ENCODE measurements around the gene STARD6.

DNA sequence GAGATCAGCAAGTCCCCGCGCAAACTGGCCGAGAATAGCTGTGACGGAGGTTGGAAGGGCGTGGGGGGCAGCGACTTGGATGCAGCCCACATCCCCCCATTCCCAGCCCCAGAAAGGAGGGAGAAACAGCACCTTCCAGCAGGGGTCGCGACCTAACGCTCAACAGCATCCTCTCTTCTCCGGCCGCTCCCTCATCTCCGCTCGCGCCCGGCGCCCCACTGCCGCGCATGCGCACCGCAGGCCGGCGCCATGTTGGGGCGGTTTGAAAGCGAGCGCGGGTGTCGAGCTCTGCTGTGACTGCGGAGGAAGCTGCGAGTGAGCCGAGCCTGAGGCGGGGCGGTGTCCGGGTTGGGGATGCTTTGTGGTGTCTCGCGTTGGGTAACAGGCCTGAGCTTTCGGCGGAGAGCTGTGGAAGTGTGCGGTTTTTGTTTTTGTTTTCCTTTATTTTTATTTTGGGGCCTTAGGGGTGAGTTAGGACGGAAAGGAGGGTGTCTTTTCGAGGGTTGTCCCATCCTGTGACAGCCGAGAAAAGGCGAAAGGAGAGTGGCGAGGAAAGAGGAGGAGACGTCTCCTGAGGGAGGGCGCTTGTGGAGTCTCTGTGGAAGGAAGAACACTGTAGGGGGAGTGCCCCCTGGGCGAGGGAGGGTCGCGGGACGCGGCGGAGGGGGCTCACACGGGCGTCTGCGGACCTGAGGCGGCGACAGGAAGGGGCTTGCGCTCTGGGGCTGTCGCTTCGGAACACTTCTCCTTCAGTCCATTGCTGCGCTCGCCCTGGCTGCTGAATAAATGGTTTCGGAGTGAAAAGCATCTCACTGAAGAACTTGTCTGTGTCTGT, at the start of gene STARD6, which contains the start of gene C18orf54:
- TF ChIP-seq JUND (IDR thresholded peaks at IDR 0.05) (no peak), MAX (IDR thresholded peaks at IDR 0.05) (no peak), CTCF (IDR thresholded peaks at IDR 0.05; ENCODE audit: low read depth, low read length, missing input control) (no peak), TAF1 (conservative IDR thresholded peaks at IDR 0.05) (no peak), FOXA1 (IDR thresholded peaks at IDR 0.05) (no peak), GABPA (IDR thresholded peaks at IDR 0.05 in 1 of 2, conservative IDR thresholded peaks at IDR 0.05 in 1 of 2) (no peak), ATF3 (IDR thresholded peaks at IDR 0.05) (no peak)
- TF ChIP-seq, protein P1, sequence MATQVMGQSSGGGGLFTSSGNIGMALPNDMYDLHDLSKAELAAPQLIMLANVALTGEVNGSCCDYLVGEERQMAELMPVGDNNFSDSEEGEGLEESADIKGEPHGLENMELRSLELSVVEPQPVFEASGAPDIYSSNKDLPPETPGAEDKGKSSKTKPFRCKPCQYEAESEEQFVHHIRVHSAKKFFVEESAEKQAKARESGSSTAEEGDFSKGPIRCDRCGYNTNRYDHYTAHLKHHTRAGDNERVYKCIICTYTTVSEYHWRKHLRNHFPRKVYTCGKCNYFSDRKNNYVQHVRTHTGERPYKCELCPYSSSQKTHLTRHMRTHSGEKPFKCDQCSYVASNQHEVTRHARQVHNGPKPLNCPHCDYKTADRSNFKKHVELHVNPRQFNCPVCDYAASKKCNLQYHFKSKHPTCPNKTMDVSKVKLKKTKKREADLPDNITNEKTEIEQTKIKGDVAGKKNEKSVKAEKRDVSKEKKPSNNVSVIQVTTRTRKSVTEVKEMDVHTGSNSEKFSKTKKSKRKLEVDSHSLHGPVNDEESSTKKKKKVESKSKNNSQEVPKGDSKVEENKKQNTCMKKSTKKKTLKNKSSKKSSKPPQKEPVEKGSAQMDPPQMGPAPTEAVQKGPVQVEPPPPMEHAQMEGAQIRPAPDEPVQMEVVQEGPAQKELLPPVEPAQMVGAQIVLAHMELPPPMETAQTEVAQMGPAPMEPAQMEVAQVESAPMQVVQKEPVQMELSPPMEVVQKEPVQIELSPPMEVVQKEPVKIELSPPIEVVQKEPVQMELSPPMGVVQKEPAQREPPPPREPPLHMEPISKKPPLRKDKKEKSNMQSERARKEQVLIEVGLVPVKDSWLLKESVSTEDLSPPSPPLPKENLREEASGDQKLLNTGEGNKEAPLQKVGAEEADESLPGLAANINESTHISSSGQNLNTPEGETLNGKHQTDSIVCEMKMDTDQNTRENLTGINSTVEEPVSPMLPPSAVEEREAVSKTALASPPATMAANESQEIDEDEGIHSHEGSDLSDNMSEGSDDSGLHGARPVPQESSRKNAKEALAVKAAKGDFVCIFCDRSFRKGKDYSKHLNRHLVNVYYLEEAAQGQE (IDR thresholded peaks at IDR 0.05), result no peak
- TF ChIP-seq, protein P2, sequence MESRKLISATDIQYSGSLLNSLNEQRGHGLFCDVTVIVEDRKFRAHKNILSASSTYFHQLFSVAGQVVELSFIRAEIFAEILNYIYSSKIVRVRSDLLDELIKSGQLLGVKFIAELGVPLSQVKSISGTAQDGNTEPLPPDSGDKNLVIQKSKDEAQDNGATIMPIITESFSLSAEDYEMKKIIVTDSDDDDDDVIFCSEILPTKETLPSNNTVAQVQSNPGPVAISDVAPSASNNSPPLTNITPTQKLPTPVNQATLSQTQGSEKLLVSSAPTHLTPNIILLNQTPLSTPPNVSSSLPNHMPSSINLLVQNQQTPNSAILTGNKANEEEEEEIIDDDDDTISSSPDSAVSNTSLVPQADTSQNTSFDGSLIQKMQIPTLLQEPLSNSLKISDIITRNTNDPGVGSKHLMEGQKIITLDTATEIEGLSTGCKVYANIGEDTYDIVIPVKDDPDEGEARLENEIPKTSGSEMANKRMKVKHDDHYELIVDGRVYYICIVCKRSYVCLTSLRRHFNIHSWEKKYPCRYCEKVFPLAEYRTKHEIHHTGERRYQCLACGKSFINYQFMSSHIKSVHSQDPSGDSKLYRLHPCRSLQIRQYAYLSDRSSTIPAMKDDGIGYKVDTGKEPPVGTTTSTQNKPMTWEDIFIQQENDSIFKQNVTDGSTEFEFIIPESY (IDR thresholded peaks at IDR 0.05), result no peak
